Measurements from ENCODE around the gene ZFYVE16.

DNA sequence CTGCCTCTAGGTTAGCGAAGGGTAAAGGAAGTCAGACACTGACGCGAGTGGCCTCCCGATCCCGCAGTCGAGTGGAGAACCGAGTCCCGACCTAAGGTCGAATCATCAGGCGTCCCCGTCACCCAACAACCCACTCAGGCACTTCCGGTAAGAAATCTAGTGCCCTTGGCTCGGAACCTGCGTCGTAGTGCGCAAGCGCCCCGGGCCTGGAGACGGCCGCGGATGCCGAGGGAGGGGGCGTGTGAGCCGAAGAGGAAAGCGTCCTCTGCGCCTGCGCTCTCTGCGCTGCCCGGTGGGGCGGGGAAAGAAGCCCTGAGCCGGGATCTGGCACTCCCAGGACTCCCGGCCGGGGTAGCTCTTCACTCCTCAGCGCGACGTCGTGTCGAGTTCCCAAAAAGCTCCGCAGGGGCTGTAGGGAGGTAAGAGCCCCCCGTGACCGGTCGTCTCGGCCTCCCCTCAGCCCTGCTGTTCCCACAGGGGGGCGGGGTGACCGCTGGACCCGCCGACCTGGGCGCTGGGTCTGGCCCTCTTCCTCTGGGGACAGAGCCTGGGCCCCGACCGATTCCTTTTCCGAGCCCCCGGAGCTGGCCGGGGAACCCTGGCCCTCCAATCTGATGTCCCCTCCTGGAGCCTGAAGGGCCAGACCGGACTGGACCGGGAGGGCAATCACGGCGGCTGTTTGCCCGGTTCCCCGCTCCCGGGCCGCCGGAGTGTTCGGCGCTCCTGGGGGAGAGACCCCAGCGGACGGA, at the start of gene ZFYVE16:
- TF ChIP-seq CTCF (IDR thresholded peaks at IDR 0.05) (peak; percentile 47), ZFX (IDR thresholded peaks at IDR 0.05; ENCODE audit: borderline replicate concordance) (no peak)

All from 22Rv1 (cell line).